Stimulated activated CD4-positive, alpha-beta T cell treated with anti-CD3 and anti-CD28 coated beads, Interleukin-12 subunit alpha, Interleukin-12 subunit beta, amount 100 ng/mL, for 48 hours (primary cell): ENCODE data around the gene SNX22.

Experiments used
- DNase-seq, 3 donors: peaks; one replicate each; pipeline ENCODE4 v3.0.0-alpha.2; 2020; ENCODE audit warnings: low read depth in 2 of 3, low spot score in 1 of 3

The SNX22 gene

GRCh38 chr15:64133623-64134344, 17.7 kb upstream of the SNX22 start:
- no peak for DNase-seq

GRCh38 chr15:64134345-64134829, 17.1 kb upstream of the SNX22 start:
- DNase-seq: no peak

- DNase-seq: no peak
Observed at GRCh38 chr15:64136347-64136746, 15.2 kb upstream of the SNX22 start.

GRCh38 chr15:64137226-64137833, 14.2 kb upstream of the SNX22 start:
- no peak for DNase-seq

GRCh38 chr15:64138331-64138941, 13.1 kb upstream of the SNX22 start:
- no peak for DNase-seq

GRCh38 chr15:64141798-64142512, 9.6 kb upstream of the SNX22 start:
- no peak for DNase-seq

- DNase-seq: no peak
Observed at GRCh38 chr15:64143276-64143675, 8.3 kb upstream of the SNX22 start.

- DNase-seq: no peak
Observed at GRCh38 chr15:64144192-64144564, 7.4 kb upstream of the SNX22 start.

GRCh38 chr15:64144565-64145281, 6.8 kb upstream of the SNX22 start:
- no peak for DNase-seq

- no peak for DNase-seq
Observed at GRCh38 chr15:64146041-64146440, 5.5 kb upstream of the SNX22 start.

- no peak for DNase-seq
Observed at GRCh38 chr15:64146520-64146884, 5.0 kb upstream of the SNX22 start.

- no peak for DNase-seq
Observed at GRCh38 chr15:64146885-64147681, 4.4 kb upstream of the SNX22 start.

GRCh38 chr15:64148168-64148567, 3.4 kb upstream of the SNX22 start:
- no peak for DNase-seq

- DNase-seq: no peak
Observed at GRCh38 chr15:64148581-64148980, 3.0 kb upstream of the SNX22 start.

GRCh38 chr15:64149424-64149823, 2.1 kb upstream of the SNX22 start:
- no peak for DNase-seq

GRCh38 chr15:64149893-64150578, 1.5 kb upstream of the SNX22 start:
- no peak for DNase-seq

GRCh38 chr15:64152507-64153387, 1.2 kb downstream of the SNX22 start:
- DNase-seq: no peak

GRCh38 chr15:64153480-64154367, 2.2 kb downstream of the SNX22 start:
- DNase-seq: peak; percentile 87 to 94 (median 88)
